ENCODE data around the gene TCTN2. TPM values are rescaled to one million over a fixed set of nuclear protein-coding genes. Genes with fewer than 3 reads are reported as not detected.

Gene TCTN2
- total RNA-seq, 4 donors from 2014 or later: 21.3 to 34.5 (median 27.1) TPM

GRCh38 chr12:123726244-123726643 lies 55.3 kb downstream of the TCTN2 start:
- intact Hi-C loops (cut with DNase I): no loop called here
- TF ChIP-seq POLR2A (IDR thresholded peaks at IDR 0.05) (no peak), CTCF (IDR thresholded peaks at IDR 0.05) (no peak)
- WGBS, 2 donors: 85 to 86% methylated on average over 2 of the region's 2 CpGs
- H3K9me3 ChIP-seq: no peaks in the 10 kb centered on the region
- no peak overlapping the region for H3K4me3 ChIP-seq (replicated peaks in 1 of 3)
- no peak overlapping the region for H3K27ac ChIP-seq
- no peaks in the 10 kb centered on the region for H3K27me3 ChIP-seq
- H3K36me3 ChIP-seq: peaks cover 15 to 40% of the 10 kb centered on the region in 2 donors
- peaks cover 0 to 3% of the 10 kb centered on the region in 2 donors for H3K4me1 ChIP-seq
- no peak for DNase-seq

GRCh38 chr12:123726962-123727361 lies 56.0 kb downstream of the TCTN2 start:
- Histone ChIP-seq H3K36me3 (peaks cover 15 to 38% of the 10 kb centered on the region in 2 donors), H3K9me3 (no peaks in the 10 kb centered on the region), H3K27ac (no peak overlapping the region), H3K4me1 (no peaks in the 10 kb centered on the region), H3K4me3 (replicated peaks in 1 of 3) (no peak overlapping the region), H3K27me3 (no peaks in the 10 kb centered on the region)
- WGBS, 2 donors: 92 to 100% methylated on average over 2 of the region's 2 CpGs
- DNase-seq: no peak
- intact Hi-C loops (cut with DNase I): no loop called here
- TF ChIP-seq CTCF (IDR thresholded peaks at IDR 0.05) (no peak), POLR2A (IDR thresholded peaks at IDR 0.05) (no peak)

- no peak overlapping the region for H3K4me3 ChIP-seq (replicated peaks in 1 of 3)
- H3K27ac ChIP-seq: no peak overlapping the region
- no peaks in the 10 kb centered on the region for H3K27me3 ChIP-seq
- TF ChIP-seq POLR2A (IDR thresholded peaks at IDR 0.05): no peak
- no peak for TF ChIP-seq CTCF (IDR thresholded peaks at IDR 0.05)
- H3K4me1 ChIP-seq: no peaks in the 10 kb centered on the region
- DNase-seq: no peak
- H3K9me3 ChIP-seq: no peaks in the 10 kb centered on the region
- H3K36me3 ChIP-seq: peaks cover 8 to 35% of the 10 kb centered on the region in 2 donors
- intact Hi-C loops (cut with DNase I): no loop called here
- WGBS, 2 donors: 88 to 90% methylated on average over 3 of the region's 3 CpGs
Measured at GRCh38 chr12:123727878-123728277, 57.0 kb downstream of the TCTN2 start.

- H3K9me3 ChIP-seq: no peaks in the 10 kb centered on the region
- no peak overlapping the region for H3K27ac ChIP-seq
- H3K4me1 ChIP-seq: no peaks in the 10 kb centered on the region
- 80 to 85% methylated on average over 2 of the region's 2 CpGs for WGBS, 2 donors
- H3K27me3 ChIP-seq: no peaks in the 10 kb centered on the region
- no peak for DNase-seq
- H3K4me3 ChIP-seq (replicated peaks in 1 of 3): no peak overlapping the region
- intact Hi-C loops (cut with DNase I): no loop called here
- H3K36me3 ChIP-seq: peaks cover 19 to 50% of the 10 kb centered on the region in 2 donors
- TF ChIP-seq CTCF (IDR thresholded peaks at IDR 0.05): no peak
- TF ChIP-seq POLR2A (IDR thresholded peaks at IDR 0.05): no peak
Measured at GRCh38 chr12:123731596-123731995, 60.7 kb downstream of the TCTN2 start.

- no peak overlapping the region for H3K4me3 ChIP-seq (replicated peaks in 1 of 3)
- no peaks in the 10 kb centered on the region for H3K27me3 ChIP-seq
- 93 to 94% methylated on average over 12 of the region's 12 CpGs for WGBS, 2 donors
- peaks cover 21 to 50% of the 10 kb centered on the region in 2 donors for H3K36me3 ChIP-seq
- no peaks in the 10 kb centered on the region for H3K9me3 ChIP-seq
- intact Hi-C loops (cut with DNase I): no loop called here
- no peaks in the 10 kb centered on the region for H3K4me1 ChIP-seq
- no peak overlapping the region for H3K27ac ChIP-seq
- TF ChIP-seq CTCF (IDR thresholded peaks at IDR 0.05): no peak
- TF ChIP-seq POLR2A (IDR thresholded peaks at IDR 0.05): no peak
- DNase-seq: no peak
Measured at GRCh38 chr12:123732251-123732650, 61.3 kb downstream of the TCTN2 start.

Data from thyroid gland (tissue), 4 donors.